Measurements from ENCODE around the gene DNER. TPM values are rescaled to one million over a fixed set of nuclear protein-coding genes. Genes with fewer than 3 reads are reported as not detected.

DNER gene
- total RNA-seq, 1 experiment from 2014 or later, result 3.7 TPM

DNA sequence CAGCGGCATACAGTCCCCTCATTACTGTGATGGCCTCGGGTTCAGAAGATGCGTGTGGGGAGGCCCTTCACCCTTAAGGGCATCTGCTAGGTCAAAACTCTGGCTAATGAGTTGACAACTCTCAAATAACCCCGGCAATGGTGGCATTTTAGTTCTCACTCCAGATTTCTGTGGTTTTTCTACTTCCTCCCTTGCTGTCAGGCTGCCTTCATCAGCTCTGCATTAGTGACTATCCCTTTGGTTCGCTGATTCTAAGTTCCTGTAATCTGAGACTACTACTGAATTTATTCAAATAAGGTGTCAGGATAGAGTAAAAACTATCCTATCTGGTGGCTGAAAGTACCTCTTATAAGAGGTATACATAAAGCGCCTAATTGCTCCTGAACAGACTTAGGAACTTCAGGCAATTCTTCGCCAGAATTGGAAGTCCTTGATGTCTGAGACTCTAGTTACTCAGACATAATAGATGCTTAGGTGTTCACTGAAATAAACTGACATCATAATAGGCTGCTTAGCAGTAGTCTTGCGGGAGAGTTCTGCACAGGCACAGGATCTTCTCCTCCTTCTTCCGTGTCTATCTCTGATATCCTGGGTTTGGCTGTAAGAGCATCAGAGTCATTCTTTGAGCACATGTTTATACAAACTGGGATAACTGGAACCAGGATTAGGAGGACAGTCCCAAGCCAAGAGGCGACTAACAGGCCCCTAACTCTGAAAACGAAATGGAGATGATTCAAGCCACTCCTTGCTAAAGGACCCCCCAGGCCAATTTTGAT is 194.5 kb downstream of the DNER start:
- TF ChIP-seq JUN (CRISPR knock-in tag; IDR thresholded peaks at IDR 0.05) (no peak), PRRX2 (CRISPR knock-in tag; IDR thresholded peaks at IDR 0.05) (no peak)
- ChIA-PET CTCF (no interaction called here), POLR2A (no interaction called here)
- Mint-ChIP-seq H3K9me3 (no peaks in the 10 kb centered on the region), H3K27me3 (ENCODE audit: low read depth) (no peaks in the 10 kb centered on the region), H3K27ac (no peak overlapping the region), H3K4me1 (peaks cover 20% of the 10 kb centered on the region), H3K36me3 (no peaks in the 10 kb centered on the region), H3K4me3 (no peak overlapping the region)
- ATAC-seq, result peak; percentile 52; the same call in 1 of the 2 replicates
- no peak for DNase-seq (ENCODE audit: low spot score)

DNA sequence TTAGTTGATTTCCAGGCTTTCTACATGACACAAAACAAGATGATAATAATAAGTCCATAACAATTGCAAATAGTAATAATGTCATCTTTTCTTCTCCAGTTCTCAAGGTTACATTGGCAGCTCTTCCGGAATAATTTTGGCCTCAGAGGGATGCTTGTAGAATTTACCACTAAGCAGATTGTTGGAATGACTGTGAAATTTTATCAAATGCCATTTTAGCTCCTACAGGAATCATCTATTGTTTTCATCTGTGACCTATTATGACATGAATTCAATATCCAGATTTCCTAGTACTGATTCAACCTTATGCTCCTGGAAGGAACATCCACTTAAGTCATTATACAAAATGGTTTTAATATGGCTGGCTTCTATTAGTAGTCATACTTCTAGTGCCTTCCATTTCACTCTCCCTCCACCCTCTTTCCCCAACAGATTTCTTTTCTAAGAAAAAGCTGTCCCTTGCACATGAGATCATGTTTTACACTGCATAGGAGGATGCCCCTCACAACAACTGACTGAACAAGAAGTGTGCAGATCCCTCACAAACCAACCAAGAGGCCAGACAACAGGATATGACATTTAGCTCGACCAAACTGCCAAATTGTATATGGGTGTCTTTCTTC is 200.0 kb downstream of the DNER start:
- Mint-ChIP-seq H3K27ac (no peak overlapping the region), H3K9me3 (no peaks in the 10 kb centered on the region), H3K4me3 (no peak overlapping the region), H3K27me3 (ENCODE audit: low read depth) (no peaks in the 10 kb centered on the region), H3K36me3 (no peaks in the 10 kb centered on the region), H3K4me1 (peaks cover 4% of the 10 kb centered on the region)
- DNase-seq (ENCODE audit: low spot score) (no peak), ATAC-seq (no peak)
- ChIA-PET CTCF (interaction anchor here (1.9 kb wide), 1 partner anchor 72 kb away, joined by 7 read pairs; no protein-coding TSS in a partner anchor), POLR2A (interaction anchor here (0.5 kb wide), 1 partner anchor 72 kb away, joined by 5 read pairs; no protein-coding TSS in a partner anchor)
- TF ChIP-seq ZNF396 (CRISPR knock-in tag; IDR thresholded peaks at IDR 0.05; ENCODE audit: borderline replicate concordance) (no peak), ELF4 (CRISPR knock-in tag; IDR thresholded peaks at IDR 0.05; ENCODE audit: low read depth) (no peak), RELA (CRISPR knock-in tag; IDR thresholded peaks at IDR 0.05; ENCODE audit: borderline replicate concordance) (no peak), TEAD1 (CRISPR knock-in tag; IDR thresholded peaks at IDR 0.05) (no peak), JUN (CRISPR knock-in tag; IDR thresholded peaks at IDR 0.05) (no peak), ZBTB21 (CRISPR knock-in tag; IDR thresholded peaks at IDR 0.05; ENCODE audit: borderline replicate concordance) (no peak), NFYB (CRISPR knock-in tag; conservative IDR thresholded peaks at IDR 0.05; ENCODE audit: low read depth) (no peak), MYBL2 (CRISPR knock-in tag; IDR thresholded peaks at IDR 0.05) (no peak), ZNF416 (CRISPR knock-in tag; IDR thresholded peaks at IDR 0.05) (no peak), ATF1 (CRISPR knock-in tag; IDR thresholded peaks at IDR 0.05) (no peak), ZNF121 (CRISPR knock-in tag; IDR thresholded peaks at IDR 0.05) (no peak), GTF2I (CRISPR knock-in tag; conservative IDR thresholded peaks at IDR 0.05) (no peak)
- TF ChIP-seq, protein P1, sequence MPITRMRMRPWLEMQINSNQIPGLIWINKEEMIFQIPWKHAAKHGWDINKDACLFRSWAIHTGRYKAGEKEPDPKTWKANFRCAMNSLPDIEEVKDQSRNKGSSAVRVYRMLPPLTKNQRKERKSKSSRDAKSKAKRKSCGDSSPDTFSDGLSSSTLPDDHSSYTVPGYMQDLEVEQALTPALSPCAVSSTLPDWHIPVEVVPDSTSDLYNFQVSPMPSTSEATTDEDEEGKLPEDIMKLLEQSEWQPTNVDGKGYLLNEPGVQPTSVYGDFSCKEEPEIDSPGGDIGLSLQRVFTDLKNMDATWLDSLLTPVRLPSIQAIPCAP (CRISPR knock-in tag; IDR thresholded peaks at IDR 0.05), result no peak

GRCh38 chr2:229511524-229511923 is 202.8 kb downstream of the DNER start:
- Mint-ChIP-seq H3K4me3 (no peak overlapping the region), H3K9me3 (peaks cover 6% of the 10 kb centered on the region; the same call in 1 of the 2 replicates), H3K27me3 (ENCODE audit: low read depth) (no peaks in the 10 kb centered on the region), H3K27ac (no peak overlapping the region), H3K36me3 (no peaks in the 10 kb centered on the region), H3K4me1 (no peaks in the 10 kb centered on the region)
- no peak for DNase-seq (ENCODE audit: low spot score)
- POLR2A ChIA-PET, result no interaction called here
- ATAC-seq, result no peak
- CTCF ChIA-PET, result no interaction called here
- TF ChIP-seq, protein P2, sequence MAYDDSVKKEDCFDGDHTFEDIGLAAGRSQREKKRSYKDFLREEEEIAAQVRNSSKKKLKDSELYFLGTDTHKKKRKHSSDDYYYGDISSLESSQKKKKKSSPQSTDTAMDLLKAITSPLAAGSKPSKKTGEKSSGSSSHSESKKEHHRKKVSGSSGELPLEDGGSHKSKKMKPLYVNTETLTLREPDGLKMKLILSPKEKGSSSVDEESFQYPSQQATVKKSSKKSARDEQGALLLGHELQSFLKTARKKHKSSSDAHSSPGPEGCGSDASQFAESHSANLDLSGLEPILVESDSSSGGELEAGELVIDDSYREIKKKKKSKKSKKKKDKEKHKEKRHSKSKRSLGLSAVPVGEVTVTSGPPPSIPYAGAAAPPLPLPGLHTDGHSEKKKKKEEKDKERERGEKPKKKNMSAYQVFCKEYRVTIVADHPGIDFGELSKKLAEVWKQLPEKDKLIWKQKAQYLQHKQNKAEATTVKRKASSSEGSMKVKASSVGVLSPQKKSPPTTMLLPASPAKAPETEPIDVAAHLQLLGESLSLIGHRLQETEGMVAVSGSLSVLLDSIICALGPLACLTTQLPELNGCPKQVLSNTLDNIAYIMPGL (CRISPR knock-in tag; IDR thresholded peaks at IDR 0.05), result no peak
- no peak for TF ChIP-seq RORB (CRISPR knock-in tag; IDR thresholded peaks at IDR 0.05)
- TF ChIP-seq USF2 (CRISPR knock-in tag; IDR thresholded peaks at IDR 0.05), result no peak
- TF ChIP-seq, protein P1 (CRISPR knock-in tag; IDR thresholded peaks at IDR 0.05), result no peak
- TF ChIP-seq, protein P3, sequence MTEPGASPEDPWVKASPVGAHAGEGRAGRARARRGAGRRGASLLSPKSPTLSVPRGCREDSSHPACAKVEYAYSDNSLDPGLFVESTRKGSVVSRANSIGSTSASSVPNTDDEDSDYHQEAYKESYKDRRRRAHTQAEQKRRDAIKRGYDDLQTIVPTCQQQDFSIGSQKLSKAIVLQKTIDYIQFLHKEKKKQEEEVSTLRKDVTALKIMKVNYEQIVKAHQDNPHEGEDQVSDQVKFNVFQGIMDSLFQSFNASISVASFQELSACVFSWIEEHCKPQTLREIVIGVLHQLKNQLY (CRISPR knock-in tag; IDR thresholded peaks at IDR 0.05), result no peak
- TF ChIP-seq, protein P4, sequence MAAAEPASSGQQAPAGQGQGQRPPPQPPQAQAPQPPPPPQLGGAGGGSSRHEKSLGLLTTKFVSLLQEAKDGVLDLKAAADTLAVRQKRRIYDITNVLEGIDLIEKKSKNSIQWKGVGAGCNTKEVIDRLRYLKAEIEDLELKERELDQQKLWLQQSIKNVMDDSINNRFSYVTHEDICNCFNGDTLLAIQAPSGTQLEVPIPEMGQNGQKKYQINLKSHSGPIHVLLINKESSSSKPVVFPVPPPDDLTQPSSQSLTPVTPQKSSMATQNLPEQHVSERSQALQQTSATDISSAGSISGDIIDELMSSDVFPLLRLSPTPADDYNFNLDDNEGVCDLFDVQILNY (CRISPR knock-in tag; IDR thresholded peaks at IDR 0.05), result no peak
- TF ChIP-seq, protein P5, sequence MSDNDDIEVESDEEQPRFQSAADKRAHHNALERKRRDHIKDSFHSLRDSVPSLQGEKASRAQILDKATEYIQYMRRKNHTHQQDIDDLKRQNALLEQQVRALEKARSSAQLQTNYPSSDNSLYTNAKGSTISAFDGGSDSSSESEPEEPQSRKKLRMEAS (CRISPR knock-in tag; IDR thresholded peaks at IDR 0.05), result no peak
- TF ChIP-seq, protein P6, sequence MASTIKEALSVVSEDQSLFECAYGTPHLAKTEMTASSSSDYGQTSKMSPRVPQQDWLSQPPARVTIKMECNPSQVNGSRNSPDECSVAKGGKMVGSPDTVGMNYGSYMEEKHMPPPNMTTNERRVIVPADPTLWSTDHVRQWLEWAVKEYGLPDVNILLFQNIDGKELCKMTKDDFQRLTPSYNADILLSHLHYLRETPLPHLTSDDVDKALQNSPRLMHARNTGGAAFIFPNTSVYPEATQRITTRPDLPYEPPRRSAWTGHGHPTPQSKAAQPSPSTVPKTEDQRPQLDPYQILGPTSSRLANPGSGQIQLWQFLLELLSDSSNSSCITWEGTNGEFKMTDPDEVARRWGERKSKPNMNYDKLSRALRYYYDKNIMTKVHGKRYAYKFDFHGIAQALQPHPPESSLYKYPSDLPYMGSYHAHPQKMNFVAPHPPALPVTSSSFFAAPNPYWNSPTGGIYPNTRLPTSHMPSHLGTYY (CRISPR knock-in tag; IDR thresholded peaks at IDR 0.05), result no peak
- no peak for TF ChIP-seq ZNF317 (CRISPR knock-in tag; IDR thresholded peaks at IDR 0.05; ENCODE audit: borderline replicate concordance, low read depth)
- TF ChIP-seq TEAD4 (CRISPR knock-in tag; IDR thresholded peaks at IDR 0.05), result no peak

All from WTC11 (cell line).